Rectal smooth muscle tissue (tissue), 1 donor: ENCODE data around the gene PELI2.

Source experiments
- H3K27ac ChIP-seq: one replicate; pipeline ENCODE4 v1.7.0; 2013; ENCODE audit warnings: low read depth, low read length, inconsistent platforms
- H3K27me3 ChIP-seq: one replicate; pipeline ENCODE4 v1.7.0; 2013; ENCODE audit warnings: low read length; ENCODE audit not compliant: control insufficient read depth, insufficient read depth
- H3K36me3 ChIP-seq: one replicate; pipeline ENCODE4 v1.7.0; 2013; ENCODE audit warnings: low read length; ENCODE audit not compliant: control insufficient read depth, insufficient read depth
- H3K4me1 ChIP-seq: one replicate; pipeline ENCODE4 v1.7.0; 2013; ENCODE audit warnings: low read length; ENCODE audit not compliant: control insufficient read depth, insufficient read depth
- H3K4me3 ChIP-seq: one replicate; pipeline ENCODE4 v1.7.0; 2013; ENCODE audit warnings: low read length
- H3K9ac ChIP-seq: one replicate; pipeline ENCODE4 v1.7.0; 2013; ENCODE audit warnings: low read length

PELI2 gene

GRCh38 chr14:56339855-56340701, 221.9 kb downstream of the PELI2 start:
- Histone ChIP-seq H3K36me3 (no peaks in the 10 kb centered on the region), H3K27ac (no peak overlapping the region), H3K27me3 (no peaks in the 10 kb centered on the region), H3K9ac (no peak overlapping the region), H3K4me3 (no peak overlapping the region), H3K4me1 (peaks cover 11% of the 10 kb centered on the region)

GRCh38 chr14:56340932-56341331, 222.7 kb downstream of the PELI2 start:
- Histone ChIP-seq H3K4me3 (no peak overlapping the region), H3K27me3 (no peaks in the 10 kb centered on the region), H3K4me1 (peaks cover 11% of the 10 kb centered on the region), H3K27ac (no peak overlapping the region), H3K9ac (no peak overlapping the region), H3K36me3 (no peaks in the 10 kb centered on the region)

GRCh38 chr14:56341766-56342493, 223.7 kb downstream of the PELI2 start:
- Histone ChIP-seq H3K36me3 (no peaks in the 10 kb centered on the region), H3K27me3 (no peaks in the 10 kb centered on the region), H3K4me1 (peaks cover 11% of the 10 kb centered on the region), H3K9ac (no peak overlapping the region), H3K27ac (no peak overlapping the region), H3K4me3 (no peak overlapping the region)

GRCh38 chr14:56342494-56342942, 224.3 kb downstream of the PELI2 start:
- Histone ChIP-seq H3K9ac (no peak overlapping the region), H3K4me3 (no peak overlapping the region), H3K4me1 (peaks cover 11% of the 10 kb centered on the region), H3K36me3 (no peaks in the 10 kb centered on the region), H3K27me3 (no peaks in the 10 kb centered on the region), H3K27ac (no peak overlapping the region)

GRCh38 chr14:56349960-56350359, 231.7 kb downstream of the PELI2 start:
- Histone ChIP-seq H3K4me1 (peaks cover 3% of the 10 kb centered on the region), H3K27ac (no peak overlapping the region), H3K36me3 (no peaks in the 10 kb centered on the region), H3K9ac (no peak overlapping the region), H3K27me3 (no peaks in the 10 kb centered on the region), H3K4me3 (no peak overlapping the region)
